GM19240 (cell line): Measurements from ENCODE around the gene KRT7.
"Not testable (repeated sequence)": the region's sequence is repeated elsewhere in the genome, so short reads cannot be mapped to it uniquely, and the experiment has no call there.

Source experiments
- DNase-seq: peaks from one replicate; pipeline ENCODE4 v3.0.0; 2011; ENCODE audit warnings: low spot score; ENCODE audit not compliant: insufficient read length

Gene KRT7

GRCh38 chr12:52229836-52230343 lies 3.2 kb upstream of the KRT7 start:
- no peak for DNase-seq

- no peak for DNase-seq
These were observed 2.4 kb upstream of the KRT7 start for GRCh38 chr12:52230364-52231281.

DNA sequence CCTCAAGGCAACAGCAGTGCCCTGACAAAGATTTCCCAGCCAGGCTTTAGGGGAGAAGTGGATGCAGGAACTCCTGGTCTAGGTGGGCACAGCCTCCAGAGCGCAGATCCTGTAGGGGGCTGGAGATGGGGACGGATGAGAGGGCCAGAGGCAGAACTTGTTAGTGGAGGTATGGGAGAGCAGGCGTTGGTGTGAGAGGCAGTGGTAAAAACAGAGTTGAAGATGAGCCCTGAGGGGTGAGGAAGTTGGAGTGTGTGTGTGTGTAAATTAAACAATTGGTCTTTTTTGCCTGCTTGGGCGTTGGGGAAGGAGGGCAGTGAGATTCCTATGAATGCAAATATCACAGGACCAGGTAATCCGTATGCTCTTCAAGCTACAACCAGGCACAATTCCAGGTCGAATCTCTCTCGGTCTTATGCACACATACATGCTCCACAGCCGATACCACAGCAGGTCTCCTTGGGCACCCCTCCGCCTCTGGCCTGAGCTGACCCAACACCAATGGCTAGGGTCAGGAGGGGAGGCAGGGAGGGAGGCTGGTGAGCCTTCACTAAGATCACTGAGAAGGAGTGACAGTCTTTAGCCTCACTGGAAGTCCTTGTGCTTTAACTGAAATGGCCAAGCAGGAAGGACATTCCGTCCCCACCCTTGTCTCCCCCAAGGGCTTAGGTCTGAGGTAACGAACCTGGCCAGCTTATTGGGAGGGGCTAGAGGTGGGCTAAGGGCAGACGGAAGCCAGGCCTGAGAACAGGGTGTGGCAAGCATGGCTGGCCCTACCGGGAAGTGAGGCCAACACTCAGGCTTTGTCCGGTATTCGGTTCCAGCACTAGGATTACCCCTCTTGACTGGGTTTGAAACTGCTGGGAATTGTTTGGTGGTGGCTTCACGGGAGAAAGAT lies 1.5 kb upstream of the KRT7 start:
- DNase-seq, result no peak

DNA sequence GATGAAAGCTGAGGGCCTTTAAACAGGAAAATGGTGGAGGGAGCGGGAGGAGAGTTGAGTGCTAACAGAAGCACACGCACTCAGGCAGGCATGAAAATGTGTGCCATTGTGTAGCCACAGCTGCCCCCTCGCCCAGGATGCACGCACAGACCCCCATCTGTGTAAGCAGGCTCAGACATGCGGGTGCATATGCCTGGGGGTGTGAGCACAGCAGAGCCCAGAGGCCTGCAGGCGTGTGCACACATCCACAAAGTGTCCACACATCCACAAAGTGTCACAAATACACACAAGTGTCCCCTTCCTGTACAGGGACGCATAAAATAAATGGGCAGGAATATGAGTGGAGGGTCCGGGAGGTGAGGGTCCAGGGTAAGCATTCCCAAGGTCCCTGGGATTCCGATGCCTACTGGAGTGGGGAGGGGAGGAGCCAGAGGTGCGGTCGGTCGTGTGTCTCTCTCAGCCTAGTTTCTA lies 805 bp upstream of the KRT7 start:
- DNase-seq, result no peak

DNA sequence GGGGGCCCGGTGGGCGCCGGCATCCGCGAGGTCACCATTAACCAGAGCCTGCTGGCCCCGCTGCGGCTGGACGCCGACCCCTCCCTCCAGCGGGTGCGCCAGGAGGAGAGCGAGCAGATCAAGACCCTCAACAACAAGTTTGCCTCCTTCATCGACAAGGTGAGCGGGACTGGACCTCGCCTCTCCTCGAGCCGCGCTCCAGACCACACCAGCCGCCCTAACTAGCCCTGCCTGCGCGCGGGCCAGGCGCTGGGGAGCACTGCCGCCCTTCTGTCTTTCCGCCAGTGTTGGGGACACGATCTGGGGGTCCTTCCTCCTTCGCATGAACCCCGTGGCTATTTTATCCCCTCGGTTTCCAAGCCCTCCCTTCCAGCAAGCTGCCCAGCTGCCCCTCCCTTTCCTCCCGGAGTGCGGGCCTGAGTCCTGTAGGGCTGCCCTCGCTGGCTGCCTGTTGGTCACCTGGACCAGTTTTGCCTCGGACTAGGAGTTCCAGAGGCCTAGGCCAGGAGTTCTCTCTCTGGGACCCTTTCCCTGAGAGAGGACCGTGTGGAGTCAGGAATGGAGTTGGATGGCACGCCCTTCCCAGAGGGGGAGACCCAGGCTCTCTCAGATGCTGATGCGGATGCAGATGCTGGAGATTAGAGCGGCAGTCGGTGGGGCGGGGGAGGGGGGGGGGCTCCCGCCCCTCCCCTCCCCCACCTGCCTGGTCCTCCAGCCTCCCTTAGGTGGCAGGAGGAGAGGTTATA lies 592 bp downstream of the KRT7 start:
- no peak for DNase-seq

DNA sequence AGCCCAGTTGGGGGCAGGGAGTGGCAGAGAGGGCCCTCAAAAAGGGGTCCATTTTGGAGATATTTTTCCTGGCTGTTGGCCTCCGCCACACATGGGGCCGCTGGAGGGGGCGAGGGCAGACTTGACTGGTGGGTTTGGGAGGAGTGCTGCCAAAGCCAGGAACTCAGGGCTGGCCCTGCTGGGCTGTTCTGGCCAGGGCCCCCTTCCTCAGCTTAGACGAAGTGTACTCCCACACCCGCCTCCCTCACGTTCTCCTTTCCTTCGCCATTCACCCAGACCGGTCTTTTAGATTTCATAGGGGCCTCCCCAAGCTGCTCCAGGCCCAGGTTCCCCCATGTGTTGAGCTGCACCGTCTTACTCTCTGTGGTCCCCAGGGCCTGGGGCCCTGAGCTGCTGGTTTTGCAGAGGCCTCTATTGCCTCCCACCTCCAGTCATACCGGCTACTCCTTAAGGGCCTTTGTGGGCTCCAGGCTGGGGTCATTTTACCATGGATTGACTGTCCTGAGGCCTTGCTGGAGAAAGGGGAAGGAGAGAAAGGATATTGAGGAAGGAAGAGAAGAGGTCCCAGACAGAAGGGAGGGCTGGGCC lies 1.3 kb downstream of the KRT7 start:
- DNase-seq, result no peak

DNA sequence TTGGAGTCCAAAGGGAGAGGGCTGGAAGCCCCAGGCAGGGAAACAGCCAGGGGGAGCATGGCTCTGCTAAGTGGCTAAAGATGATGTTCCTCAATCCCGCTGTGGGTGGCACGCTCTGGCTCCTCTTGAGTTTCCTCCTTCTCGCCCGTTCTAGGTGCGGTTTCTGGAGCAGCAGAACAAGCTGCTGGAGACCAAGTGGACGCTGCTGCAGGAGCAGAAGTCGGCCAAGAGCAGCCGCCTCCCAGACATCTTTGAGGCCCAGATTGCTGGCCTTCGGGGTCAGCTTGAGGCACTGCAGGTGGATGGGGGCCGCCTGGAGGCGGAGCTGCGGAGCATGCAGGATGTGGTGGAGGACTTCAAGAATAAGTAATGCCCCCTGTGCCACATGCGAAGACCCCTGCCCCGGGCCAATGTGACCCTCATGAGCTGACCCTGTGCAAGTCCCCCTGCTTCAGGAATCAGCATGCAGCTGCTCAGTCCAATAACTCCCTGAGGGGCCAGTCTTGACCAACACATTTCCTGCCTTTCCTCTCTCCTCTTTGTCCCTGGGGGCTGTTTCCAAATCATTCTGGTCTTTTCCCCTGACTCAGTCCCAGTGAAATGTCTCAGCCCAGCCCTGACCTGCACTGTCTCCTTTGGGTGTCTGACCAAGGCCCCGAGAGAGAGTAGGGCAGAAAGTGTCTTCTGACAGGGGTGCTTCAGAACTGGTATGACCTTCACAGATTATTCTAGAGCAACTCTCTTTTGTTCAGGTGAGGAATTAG lies 2.1 kb downstream of the KRT7 start:
- no peak for DNase-seq

- DNase-seq, result no peak
These were observed 2.8 kb downstream of the KRT7 start for GRCh38 chr12:52235822-52236361.

DNA sequence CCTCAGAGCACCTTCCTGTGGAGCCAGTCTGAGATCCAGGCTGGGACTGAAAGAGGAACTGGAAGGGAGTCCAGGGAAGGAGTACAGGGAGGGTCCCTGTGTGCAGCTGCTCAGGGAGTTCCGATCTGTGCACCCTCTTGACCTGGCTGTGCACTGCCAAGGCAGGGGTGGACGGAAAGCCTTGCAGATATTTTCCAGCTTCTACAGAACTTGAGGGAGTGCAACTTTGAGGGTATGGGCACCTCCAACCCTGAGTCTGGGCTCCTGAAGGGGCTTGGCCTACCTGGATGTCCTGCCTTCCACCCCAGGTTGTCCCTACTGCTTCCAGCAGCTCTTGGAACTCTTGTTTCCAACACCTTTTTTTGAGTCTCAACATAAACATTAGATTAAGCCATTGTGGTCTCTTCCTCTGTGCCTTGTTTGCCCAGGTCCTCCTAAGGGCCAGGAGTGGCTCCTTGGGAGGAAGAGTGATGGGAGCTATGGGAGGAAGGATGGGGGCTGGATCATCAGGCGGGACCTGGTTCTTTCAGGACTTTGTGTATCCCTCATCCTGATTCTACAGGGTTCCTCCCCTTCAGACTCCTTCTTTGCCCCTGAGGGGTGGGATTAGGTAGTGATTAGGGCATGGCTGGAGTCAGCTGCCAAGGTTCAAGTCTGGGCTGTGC lies 3.5 kb downstream of the KRT7 start:
- no peak for DNase-seq

DNA sequence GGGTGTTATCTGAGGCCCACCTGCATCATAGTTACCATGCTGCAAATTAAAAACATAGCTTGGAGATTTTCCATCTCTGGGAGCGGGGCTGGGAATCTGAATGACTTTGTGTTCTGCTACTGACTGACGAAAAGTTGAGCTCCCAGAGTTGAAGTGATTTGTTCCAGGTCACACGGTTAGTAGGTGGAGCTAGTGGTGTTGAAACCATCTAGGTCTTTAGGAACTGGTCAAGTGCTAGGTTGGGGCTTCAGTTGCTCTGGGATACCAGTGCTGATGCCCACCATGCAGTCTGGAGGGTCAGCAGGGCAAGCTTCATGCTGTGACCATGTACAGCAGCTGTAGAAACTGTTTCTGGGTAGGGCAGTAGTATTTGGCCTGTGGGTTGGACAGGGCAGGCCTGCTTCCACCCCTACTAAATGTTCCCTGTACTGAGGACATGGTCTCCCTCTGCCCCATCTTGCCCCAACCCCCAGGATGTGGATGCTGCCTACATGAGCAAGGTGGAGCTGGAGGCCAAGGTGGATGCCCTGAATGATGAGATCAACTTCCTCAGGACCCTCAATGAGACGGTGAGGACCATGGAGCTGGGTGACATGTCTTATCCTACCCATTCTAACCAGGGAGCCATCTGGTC lies 5.3 kb downstream of the KRT7 start:
- no peak for DNase-seq

GRCh38 chr12:52238916-52239646 lies 6.0 kb downstream of the KRT7 start:
- no peak for DNase-seq

GRCh38 chr12:52239767-52240166 lies 6.7 kb downstream of the KRT7 start:
- no peak for DNase-seq

GRCh38 chr12:52240247-52240646 lies 7.2 kb downstream of the KRT7 start:
- not testable (repeated sequence) for DNase-seq

DNA sequence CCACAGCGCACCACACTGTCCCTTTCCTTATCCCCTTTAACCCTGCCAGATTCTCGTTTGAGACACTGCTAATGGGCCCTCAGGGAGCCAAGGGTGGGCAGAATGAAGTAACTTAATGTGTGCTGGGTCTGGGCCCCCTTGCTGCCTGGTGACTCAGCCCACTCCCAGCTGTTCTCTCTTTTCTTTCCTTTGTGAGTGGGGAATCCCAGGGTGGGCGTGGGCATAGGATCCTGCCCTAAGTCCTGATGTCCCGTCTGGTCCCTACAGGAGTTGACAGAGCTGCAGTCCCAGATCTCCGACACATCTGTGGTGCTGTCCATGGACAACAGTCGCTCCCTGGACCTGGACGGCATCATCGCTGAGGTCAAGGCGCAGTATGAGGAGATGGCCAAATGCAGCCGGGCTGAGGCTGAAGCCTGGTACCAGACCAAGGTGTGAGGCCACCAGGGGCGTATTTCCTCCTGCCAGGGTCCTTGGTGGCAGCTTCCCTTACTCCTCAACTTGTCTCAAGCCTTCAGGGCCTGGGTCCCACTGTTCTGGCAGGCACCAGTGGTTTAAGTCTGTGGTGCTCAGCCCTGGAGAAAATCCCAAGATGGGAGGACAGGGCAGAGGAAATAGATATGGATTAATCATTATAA lies 8.3 kb downstream of the KRT7 start:
- no peak for DNase-seq

DNA sequence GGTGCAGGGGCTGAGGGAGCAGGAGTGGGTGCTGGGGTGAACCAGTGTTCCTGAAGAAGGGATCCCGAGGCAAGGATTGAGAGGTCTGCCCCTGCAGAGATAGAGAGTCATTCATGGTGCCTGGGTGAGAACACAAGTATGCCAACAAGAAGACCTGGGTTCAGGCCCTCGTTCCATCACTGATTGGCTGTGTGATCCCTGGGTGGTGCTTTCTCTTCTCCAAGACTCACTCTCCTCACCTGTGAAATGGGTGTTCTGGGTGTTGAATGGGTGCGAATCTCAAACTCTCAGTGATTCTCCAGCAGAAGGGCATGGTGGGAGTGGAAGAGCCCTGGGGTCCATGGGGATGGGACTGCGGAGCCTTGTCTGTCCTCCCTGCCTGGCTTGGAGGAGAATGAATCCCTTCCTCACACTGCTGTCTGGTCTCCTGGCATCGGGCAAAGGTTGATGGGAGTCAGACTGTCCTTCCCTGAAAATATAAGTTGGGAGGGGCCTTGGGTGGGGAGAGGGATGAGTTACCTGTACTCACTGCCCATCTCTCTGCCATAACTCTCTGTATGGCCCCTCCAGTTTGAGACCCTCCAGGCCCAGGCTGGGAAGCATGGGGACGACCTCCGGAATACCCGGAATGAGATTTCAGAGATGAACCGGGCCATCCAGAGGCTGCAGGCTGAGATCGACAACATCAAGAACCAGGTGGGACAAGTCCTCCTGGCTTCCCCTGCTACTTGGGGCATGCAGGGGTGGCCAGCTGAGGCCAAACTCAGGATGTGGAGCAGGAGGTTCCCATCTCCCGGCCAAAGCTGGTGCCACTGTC lies 9.6 kb downstream of the KRT7 start:
- no peak for DNase-seq

- no peak for DNase-seq
These were observed 10.3 kb downstream of the KRT7 start for GRCh38 chr12:52243259-52243855.
